Stimulated activated naive CD4-positive, alpha-beta T cell (primary cell): Measurements from ENCODE around the gene BMPR1B.

ENCODE experiments used
- DNase-seq, 6 experiments: peaks; one replicate each; lab custom pipeline; 2025; lab: John Stamatoyannopoulos, UW

BMPR1B gene

GRCh38 chr4:94912606-94913005, 154.9 kb downstream of the BMPR1B start:
- no peak for DNase-seq

- DNase-seq, result no peak
Measured at GRCh38 chr4:94913316-94913715, 155.6 kb downstream of the BMPR1B start.

- no peak for DNase-seq
Measured at GRCh38 chr4:94917146-94917545, 159.4 kb downstream of the BMPR1B start.

DNA sequence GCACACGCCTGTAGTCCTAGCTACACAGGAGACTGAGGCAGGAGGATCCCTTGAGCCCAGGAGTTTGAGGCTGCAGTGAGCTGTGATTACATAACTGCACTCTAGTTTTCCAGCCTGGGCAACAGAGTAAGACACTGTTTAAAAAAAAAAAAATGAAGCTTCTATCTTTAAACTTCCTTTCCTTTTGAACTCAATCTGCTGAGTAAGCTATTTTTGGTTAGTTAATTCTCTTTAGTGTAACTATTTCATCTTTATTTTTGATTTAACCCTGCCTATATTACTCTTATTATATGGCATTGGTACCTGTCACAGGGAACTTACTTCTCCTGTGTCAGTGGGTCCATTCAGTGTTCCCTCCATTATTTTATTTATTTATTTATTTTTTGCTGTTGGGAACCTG, 160.8 kb downstream of the BMPR1B start:
- DNase-seq, result no peak

GRCh38 chr4:94920369-94920768, 162.6 kb downstream of the BMPR1B start:
- no peak for DNase-seq

DNA sequence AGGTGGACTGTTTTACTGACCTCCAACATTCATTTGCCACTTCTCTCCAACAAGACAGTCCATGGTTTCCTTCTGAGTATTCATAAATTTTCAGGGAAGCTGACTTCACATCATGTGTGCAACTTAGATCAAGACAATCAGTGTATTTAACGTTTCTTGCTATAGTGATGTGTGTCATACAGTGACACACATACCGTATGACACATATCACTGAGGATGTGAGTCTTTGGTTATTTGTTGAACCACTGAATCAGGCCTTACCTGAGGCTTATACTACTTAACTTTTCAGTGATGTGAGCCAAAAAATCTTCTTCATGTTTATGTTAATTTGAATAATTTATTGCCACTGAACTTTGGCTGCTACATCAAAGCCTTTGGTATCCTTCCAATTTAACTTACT, 166.8 kb downstream of the BMPR1B start:
- DNase-seq, result no peak

- no peak for DNase-seq
Measured at GRCh38 chr4:94925764-94926347, 168.1 kb downstream of the BMPR1B start.

DNA sequence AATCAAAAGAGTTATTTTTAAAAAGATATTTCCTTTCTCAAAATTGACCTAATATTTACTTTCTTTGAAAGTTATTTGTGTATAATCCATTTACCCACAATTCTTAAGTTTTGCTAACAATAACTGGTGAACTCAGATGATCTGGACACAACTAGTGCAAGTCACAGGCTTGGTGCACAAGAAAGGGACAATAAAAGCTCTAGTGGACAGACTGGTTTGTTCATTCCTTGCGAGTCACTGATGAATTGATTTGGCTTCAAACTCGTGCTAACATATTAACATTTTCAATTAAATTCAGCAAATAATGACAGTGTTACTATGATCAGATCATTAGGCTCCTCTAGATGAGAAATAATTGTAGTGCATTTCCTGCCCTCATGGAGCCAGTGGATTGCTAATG, 169.2 kb downstream of the BMPR1B start:
- DNase-seq, result no peak

- no peak for DNase-seq
Measured at GRCh38 chr4:94927696-94928095, 169.9 kb downstream of the BMPR1B start.

DNA sequence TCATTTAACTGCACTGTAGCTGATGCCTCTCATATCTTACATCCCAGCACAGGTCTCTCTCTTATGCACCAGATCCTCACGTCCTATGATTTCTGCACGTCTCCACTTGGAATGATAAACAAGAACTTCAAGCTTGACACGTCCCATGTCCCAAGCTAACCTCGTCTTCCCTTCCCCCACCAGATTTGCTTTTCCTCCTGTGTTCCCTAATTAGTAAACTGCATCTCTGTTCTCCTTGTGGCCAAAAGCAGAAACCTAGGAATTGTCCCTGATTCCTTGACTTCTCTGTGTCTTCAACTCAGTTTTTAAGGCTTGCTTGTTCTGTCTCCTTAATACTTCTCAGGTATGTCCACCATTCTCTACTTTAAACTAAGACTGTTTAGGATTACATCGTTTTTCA, 171.9 kb downstream of the BMPR1B start:
- no peak for DNase-seq

- no peak for DNase-seq
Measured at GRCh38 chr4:94931626-94932025, 173.9 kb downstream of the BMPR1B start.

DNA sequence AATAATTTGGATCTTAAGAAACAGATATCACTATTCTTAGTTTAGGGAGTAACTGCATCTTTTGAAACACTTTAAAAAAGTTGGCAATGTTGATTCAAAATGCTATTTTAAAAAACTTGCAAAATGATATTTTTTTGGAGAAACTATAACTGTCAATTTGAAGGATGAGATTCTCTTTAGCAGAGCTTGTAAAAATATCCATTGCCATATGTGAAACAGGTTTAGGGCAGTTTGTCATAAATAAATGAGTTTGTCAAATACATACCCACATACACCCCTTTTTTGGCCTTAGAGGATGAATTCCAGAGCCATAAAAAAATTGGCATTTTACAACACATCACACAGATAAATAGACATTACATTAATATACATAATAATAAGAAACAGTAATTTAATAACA, 174.6 kb downstream of the BMPR1B start:
- no peak for DNase-seq

DNA sequence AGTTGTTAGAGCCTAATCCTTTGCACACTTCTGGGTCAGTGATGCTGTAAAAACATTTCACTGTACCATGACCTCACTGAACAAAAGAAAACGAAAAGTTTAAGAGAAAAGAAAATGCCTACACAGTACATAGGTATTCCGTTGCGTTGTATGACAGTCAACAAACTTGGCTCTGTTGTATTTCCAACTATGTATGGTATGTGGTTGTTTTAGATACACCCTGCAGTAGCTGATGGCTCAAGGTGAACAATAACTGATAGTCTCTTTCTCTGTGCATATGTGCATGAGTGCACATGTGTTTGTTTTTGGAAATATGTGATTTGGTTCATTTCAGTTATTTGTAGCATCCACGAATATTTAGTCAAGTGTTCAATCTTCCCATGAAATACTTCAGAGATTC, 176.0 kb downstream of the BMPR1B start:
- no peak for DNase-seq

- no peak for DNase-seq
Measured at GRCh38 chr4:94934201-94934600, 176.4 kb downstream of the BMPR1B start.

DNA sequence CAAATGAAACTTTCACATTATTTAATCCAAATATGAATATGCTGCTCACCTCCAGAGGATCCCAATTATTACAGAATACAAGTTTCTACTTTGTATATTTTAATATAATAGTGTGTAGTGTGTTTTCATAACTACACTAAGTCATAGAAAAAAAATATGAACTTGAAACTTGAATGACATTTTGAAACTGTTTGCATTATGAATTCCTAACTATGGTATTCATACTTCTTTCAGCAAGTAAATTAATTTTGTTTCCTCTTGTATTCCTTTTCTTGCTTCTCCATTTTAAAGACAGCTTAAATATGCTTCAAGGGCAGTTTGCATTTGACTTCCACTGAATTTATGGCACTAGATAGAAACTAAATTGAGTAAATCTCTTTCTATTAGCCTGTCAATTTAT, 177.1 kb downstream of the BMPR1B start:
- no peak for DNase-seq

DNA sequence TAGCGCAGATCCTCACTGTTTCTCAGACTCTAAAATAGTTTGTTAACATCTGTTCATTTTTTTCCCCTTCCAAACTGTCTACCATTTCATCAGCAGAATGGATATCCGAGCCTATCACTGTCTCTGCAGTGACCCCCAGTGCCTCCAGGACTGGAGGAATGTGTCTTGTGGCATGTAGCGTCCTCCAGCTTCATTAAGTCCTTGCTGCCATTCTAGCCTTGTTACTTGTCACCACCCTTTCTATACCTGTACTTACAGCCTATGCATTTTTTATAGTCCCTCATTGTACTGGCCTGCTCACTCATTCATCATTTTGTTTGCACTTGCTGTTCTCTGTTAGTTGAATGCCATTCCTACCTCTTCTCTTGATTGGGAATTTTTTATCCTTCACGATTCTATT, 179.1 kb downstream of the BMPR1B start:
- DNase-seq, result no peak

GRCh38 chr4:94939791-94940519, 182.2 kb downstream of the BMPR1B start:
- no peak for DNase-seq

- no peak for DNase-seq
Measured at GRCh38 chr4:94940520-94940908, 182.8 kb downstream of the BMPR1B start.

GRCh38 chr4:94941706-94942105, 184.0 kb downstream of the BMPR1B start:
- DNase-seq, result no peak

DNA sequence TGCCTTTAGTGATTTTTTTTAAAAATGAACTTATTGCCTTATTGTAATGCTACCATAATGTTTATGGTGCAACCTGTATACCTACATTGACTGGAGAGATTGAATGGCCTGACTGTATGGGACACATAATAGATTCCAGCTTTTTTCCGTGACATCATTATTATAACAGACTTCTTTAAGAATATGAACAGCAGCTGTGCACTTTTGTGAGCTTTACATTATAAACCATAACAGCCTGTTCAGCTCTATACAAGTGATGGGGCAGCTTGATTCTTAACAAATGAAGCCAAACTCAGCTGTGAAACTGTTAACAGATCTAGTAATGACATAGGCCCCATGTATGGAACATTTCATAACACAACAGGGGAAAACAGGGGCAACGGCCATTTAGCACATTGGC, 187.0 kb downstream of the BMPR1B start:
- no peak for DNase-seq

GRCh38 chr4:94947681-94948108, 189.9 kb downstream of the BMPR1B start:
- DNase-seq, result no peak

- no peak for DNase-seq
Measured at GRCh38 chr4:94954251-94954650, 196.5 kb downstream of the BMPR1B start.

DNA sequence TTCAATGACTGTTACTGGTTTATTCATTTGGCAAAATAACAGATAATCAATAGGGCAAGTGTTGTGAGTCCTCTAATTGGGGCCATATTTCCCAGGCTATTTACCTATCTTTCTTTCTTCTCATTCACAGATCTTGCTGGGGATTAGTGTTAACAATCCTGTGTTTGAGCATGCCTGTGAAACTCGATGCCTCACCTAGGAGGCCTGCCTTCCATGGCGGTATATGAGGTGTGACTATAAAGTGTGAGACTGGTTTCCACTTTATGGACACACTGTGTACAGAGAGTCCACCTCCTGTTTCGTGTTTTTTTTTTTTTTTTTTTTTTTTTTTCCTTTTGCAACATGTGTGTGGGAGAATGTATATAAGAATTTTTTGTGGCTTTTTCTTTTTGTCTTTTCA, 199.3 kb downstream of the BMPR1B start:
- DNase-seq, result no peak

DNA sequence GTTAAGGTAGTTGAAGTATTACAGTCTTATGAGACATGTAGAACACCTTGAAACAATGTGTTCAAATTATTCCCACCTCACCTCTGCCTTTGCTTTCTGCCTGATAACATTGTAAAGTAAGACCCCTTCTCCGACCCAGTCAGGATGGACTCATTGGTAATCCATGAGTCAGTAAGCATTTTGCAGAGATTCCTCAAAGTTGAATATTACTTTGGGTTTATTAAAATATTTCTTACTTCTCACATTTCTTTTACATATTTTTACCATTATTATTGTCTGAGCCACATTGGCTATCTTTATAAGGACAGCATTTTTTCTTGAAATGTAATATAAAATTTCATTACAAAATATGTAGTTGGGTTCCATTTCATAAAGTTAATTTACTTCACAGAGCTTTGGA, 201.6 kb downstream of the BMPR1B start:
- no peak for DNase-seq
